Epithelial cell of proximal tubule (primary cell): ENCODE measurements around the gene SHKBP1. TPM values are rescaled to one million over a fixed set of nuclear protein-coding genes. Genes with fewer than 3 reads are reported as not detected.

Experiments used
- DNase-seq: peaks from one replicate; pipeline ENCODE4 v3.0.0-alpha.2; 2011; ENCODE audit warnings: low read depth
- H3K4me3 ChIP-seq: 2 replicates; pipeline ENCODE4 v1.5.1; 2011; ENCODE audit warnings: low read depth, mild to moderate bottlenecking, low read length
- CTCF ChIP-seq: conservative IDR thresholded peaks from 2 replicates; pipeline ENCODE4 v1.5.1; 2012; ENCODE audit warnings: low read depth, mild to moderate bottlenecking, low read length
- total RNA-seq: library from RNA; depleted of rRNA; stranded (reverse); fragments of >200 nt; gene quantifications from 2 replicates; pipeline ENCODE4 v1.2.3, GENCODE V29; 2015

The SHKBP1 gene
- total RNA-seq, 1 donor from 2014 or later = 113 TPM

GRCh38 chr19:40549007-40549708 is 27.5 kb upstream of the SHKBP1 start:
- DNase-seq = no peak
- peak; percentile 51 for TF ChIP-seq CTCF
- H3K4me3 ChIP-seq = peak overlapping the region; percentile 13

GRCh38 chr19:40550951-40551350 is 25.7 kb upstream of the SHKBP1 start:
- H3K4me3 ChIP-seq = no peak overlapping the region
- TF ChIP-seq CTCF = no peak
- DNase-seq = no peak

- no peak overlapping the region for H3K4me3 ChIP-seq
- TF ChIP-seq CTCF = no peak
- no peak for DNase-seq
Observed at GRCh38 chr19:40552848-40553247, 23.8 kb upstream of the SHKBP1 start.

- DNase-seq = no peak
- H3K4me3 ChIP-seq = no peak overlapping the region
- no peak for TF ChIP-seq CTCF
Observed at GRCh38 chr19:40553885-40554857, 22.5 kb upstream of the SHKBP1 start.

GRCh38 chr19:40555978-40556689 is 20.5 kb upstream of the SHKBP1 start:
- no peak overlapping the region for H3K4me3 ChIP-seq
- no peak for TF ChIP-seq CTCF
- no peak for DNase-seq

GRCh38 chr19:40556953-40557530 is 19.6 kb upstream of the SHKBP1 start:
- no peak for DNase-seq
- no peak overlapping the region for H3K4me3 ChIP-seq
- TF ChIP-seq CTCF = no peak
